Inflammatory macrophage treated with lipopolysaccharide for 4 hours (primary cell): ENCODE measurements around the gene PKP4.
"Not testable (repeated sequence)": the region's sequence is repeated elsewhere in the genome, so short reads cannot be mapped to it uniquely, and the experiment has no call there.

Experiments used
- DNase-seq: peaks from one replicate; pipeline ENCODE4 v3.0.0-alpha.2; 2020

PKP4 gene

DNA sequence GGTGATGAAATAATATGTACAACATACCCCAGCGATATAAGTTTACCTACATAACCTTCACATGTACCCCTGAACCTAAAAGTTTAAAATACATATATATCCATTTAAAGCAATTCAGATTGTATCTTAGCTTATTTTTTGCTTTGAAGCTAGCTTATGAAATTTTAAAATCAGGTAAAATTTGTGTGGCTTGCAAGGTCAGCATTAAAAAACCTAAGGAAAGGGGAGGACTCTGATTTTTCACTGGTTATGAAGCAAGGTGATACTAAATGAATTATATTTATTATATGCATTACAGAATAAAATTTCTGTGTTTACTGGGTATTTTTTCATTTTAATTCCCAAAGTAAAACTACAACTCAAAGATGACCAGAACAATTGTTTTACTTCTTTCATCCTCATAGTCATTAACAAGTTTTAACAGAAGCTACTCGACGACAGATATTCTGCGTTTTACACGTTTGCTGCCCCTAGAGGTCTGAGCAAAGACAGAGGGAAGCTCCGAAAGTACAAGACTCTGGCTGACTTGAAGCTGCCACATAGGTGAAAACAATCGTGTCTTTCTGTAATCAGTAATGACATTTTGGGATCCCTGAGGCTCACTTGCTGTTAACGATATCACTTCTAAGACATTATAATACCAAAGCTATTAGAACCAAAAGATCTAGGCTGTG lies 17.1 kb downstream of the PKP4 start:
- no peak for DNase-seq

DNA sequence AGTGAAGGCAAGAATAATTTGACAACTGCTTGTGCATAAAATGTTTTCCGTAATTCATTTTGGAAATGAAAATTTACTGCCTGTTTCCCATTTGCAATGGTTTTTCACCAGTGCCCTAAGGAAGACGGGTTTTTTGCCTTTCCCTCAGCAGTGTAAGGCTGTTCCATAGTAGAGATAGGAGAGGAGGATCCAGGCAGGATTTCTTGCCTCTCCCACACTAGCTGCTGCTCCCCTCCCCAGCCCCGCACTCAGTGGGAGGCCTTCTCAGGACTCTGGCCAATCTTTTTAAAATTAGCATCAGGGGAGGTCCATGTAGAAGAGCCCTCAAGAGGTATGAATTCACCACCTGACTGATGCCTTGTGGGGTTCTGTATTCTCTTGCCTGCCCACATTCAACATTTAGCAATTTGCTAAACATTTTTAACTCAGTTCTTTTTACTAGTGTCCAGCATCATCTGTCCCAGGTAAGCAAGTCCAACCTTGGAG lies 17.8 kb downstream of the PKP4 start:
- DNase-seq, result not testable (repeated sequence)

DNA sequence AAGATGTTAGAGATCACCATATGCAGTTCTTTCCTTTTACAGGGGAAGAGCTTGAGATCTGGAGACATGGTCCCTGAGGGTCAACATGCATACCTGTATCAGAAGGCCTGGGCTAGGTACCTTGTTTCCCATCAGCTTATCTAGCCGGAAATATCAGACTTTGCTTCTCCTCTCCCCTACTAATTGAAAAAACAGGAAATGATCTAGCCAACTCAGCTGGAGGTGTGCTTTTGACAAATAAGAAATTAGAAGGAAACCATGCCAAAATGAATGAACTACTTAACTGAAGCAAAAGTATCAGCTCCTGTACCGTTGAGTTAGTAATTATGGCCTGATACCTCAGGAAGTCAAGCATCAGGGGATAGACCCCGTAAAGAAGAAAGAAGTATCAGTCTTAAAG lies 20.4 kb downstream of the PKP4 start:
- no peak for DNase-seq

GRCh38 chr2:158478237-158478636 lies 21.5 kb downstream of the PKP4 start:
- no peak for DNase-seq

- no peak for DNase-seq
Measured at GRCh38 chr2:158478816-158479215, 22.1 kb downstream of the PKP4 start.

GRCh38 chr2:158481116-158481515 lies 24.4 kb downstream of the PKP4 start:
- DNase-seq, result no peak

- peak; percentile 21 for DNase-seq
Measured at GRCh38 chr2:158482594-158482993, 25.8 kb downstream of the PKP4 start.

GRCh38 chr2:158484892-158485556 lies 28.3 kb downstream of the PKP4 start:
- no peak for DNase-seq

DNA sequence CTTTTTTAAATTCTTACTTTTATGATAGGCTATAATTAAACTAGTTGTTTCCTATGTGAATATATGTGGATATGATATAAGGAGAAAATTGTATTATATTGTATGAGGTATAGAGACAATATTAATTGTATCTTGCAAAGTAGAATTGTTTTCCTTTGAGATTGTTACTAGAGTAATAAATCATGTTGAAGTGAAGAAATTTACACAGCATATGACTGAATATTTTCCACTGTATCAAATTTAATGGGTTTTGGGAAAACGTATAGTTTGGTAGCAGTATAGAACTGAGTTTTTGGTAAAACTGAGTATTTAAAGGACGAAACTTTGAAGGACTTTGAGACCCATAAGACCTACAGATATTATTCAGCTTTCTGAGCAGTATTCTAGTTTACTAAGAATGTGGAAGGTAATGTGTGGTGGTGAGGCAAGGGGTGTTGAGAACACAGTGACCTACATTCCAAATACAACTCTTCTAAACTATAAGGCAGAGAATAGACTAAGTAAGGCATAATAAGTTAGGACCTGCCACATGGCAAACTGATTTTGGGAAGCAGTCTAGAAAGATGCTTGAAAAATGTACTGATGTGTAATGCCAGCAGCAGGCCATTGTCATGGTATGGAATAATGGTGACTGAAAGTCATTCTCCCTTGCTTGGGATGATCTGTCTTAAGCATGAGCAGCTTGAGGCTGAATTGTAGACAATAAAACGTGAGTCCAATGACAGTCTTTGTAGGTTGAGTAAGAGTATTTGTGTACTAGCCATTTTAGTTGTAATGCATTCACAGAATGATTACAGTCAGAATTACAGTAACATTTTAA lies 29.6 kb downstream of the PKP4 start:
- no peak for DNase-seq

- DNase-seq, result no peak
Measured at GRCh38 chr2:158486970-158487325, 30.2 kb downstream of the PKP4 start.

DNA sequence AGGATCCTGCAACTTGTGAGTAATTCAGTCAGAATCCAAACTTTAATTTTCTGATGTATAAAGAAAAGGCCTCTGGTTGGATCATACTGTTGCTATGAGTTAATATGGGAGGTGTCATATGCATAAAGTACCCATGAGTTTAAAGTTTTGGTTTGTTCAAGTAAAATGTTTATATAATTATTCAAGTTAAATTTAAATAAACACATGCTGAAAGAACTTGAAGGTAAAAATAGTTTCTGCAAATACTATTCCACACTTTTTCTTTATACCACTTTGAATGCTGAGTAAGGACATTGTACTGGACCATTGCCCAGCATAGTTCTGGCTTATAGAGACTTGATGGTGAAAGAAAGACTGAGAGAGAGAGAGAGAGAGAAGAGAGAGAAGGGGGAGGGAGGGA lies 30.7 kb downstream of the PKP4 start:
- no peak for DNase-seq

- no peak for DNase-seq
Measured at GRCh38 chr2:158488442-158489216, 31.9 kb downstream of the PKP4 start.

GRCh38 chr2:158489366-158490112 lies 32.8 kb downstream of the PKP4 start:
- DNase-seq, result no peak

GRCh38 chr2:158491072-158491471 lies 34.3 kb downstream of the PKP4 start:
- DNase-seq, result no peak

DNA sequence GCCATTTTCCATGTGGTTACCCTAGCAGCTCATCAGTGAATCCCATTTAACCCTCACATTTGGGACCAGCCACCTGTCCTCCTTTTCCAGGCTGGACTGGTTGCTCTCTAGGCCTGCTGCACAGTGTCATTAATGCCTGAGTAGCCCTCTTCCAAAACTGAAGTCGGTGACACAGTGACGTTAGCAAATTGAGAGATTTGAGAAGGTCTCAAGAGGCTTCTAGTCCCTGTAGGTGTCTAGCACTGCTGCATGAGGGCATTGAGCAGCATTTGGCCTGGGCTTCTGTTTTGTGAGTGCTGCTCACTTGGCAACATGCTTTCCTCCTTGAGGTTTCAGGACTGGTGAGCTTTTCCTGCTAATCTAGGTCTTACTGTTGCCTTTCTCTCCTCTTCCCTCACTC lies 36.7 kb downstream of the PKP4 start:
- DNase-seq, result no peak

- DNase-seq, result no peak
Measured at GRCh38 chr2:158495175-158495574, 38.4 kb downstream of the PKP4 start.

GRCh38 chr2:158496986-158497385 lies 40.2 kb downstream of the PKP4 start:
- no peak for DNase-seq

DNA sequence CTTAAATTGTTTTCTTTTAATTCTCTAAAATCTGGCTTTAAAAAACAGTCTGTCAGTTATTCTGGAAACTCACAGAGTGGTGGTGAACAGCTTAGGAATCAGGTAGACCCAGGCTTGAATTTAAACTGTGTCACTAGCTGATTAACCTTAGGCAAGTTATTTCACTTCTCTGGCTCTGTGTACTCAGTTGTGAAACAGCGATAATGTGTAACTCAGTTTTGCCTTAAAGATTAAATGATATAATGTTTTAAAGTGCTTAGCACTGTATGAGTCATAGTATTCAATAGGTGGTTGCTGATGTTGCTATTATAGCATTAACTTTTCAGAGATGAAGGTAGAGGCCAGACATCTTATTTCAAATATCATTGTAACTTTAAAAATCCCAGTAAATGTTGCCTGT lies 40.7 kb downstream of the PKP4 start:
- no peak for DNase-seq

DNA sequence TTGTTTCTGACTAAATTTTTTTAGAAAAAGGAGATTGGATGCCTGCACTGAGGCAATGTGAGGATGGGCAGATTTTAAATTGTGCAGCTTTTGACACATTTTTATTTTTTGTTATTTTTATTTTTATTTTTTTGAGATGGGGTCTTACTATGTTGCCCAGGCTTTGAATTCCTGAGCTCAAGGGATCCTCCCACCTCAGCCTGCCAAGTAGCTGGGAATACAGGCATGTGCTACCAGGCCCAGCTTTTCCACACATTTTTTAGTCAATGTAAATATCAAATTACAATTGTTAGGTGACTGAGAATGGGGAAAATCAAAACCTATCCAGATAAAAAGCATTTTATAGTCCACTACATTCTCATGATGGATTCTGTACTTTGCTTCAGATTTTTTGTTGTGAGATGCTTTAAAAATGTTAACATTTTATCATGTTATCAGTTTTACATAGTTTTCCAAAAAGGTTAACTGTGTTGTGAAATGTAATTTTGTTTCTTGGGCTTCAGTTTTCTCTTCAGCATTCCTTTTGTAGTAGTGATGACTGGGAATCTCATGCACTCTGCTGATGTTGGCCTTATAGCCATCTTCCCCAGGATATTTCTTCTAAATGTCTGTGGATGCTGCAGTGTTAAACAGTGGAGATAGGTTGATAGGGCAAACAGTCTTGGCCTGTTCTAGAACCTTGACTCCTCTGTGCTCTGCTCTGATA lies 41.4 kb downstream of the PKP4 start:
- DNase-seq, result no peak

GRCh38 chr2:158498749-158499136 lies 42.0 kb downstream of the PKP4 start:
- DNase-seq, result no peak

DNA sequence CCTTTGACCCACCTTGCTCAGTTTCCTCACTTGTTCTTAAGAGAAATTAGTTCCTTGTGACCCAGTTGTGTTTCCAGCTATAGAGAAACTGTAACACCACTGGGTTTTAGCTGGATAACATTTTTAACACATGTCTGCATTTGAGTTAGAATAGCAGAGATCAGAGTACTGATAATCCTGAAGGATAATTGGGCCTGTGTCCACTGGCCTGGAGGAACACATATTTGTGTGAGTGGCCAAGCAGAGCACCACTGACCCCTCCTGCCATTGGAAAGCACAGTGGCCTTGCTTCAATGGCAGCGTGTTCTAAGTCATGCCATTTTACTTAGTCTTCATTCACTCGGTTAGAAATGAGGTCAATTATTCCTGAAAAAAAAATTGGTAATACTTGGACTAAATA lies 42.6 kb downstream of the PKP4 start:
- no peak for DNase-seq

DNA sequence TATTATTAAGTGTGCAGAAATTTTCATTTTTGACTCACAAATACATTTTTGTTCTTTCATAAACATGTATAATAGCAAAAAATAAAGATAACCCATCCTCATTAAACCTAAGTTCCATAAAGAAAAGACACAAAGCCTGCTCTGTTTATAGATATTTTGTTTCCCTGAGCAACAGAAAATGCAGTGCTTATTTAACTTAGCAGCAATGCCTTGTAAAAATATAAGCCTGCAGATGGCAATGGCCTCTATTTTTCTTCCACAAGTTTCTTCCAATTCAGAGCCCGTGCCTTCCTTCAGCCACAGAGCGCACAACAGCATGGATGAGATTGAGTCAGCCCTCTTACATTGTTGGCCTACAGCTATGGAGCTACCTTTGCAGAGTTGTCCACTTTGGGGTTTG lies 43.6 kb downstream of the PKP4 start:
- no peak for DNase-seq
